CD4-positive, alpha-beta T cell (primary cell): ENCODE results near the gene CROT. TPM values are rescaled to one million over a fixed set of nuclear protein-coding genes. Genes with fewer than 3 reads are reported as not detected.

Experiments used
- ATAC-seq: fragments of 200-7000 bp; cut with Tn5 transposase; one replicate; pipeline ENCODE4 v1.10.0; 2022; ENCODE audit warnings: mild to moderate bottlenecking; ENCODE audit not compliant: poor library complexity
- CTCF ChIA-PET: fragments of 350-600 bp; sonication (Branson Sonifier 250); formaldehyde crosslinking; loops from one replicate; lab custom pipeline; 2021; ENCODE audit warnings: antibody characterized with exemption, inconsistent platforms; lab: Charles Lee
- POLR2A ChIA-PET: fragments of 350-600 bp; sonication (Branson Sonifier 250); formaldehyde crosslinking; loops from one replicate; lab custom pipeline; 2021; ENCODE audit warnings: antibody characterized with exemption, inconsistent platforms; lab: Charles Lee
- DNase-seq, 14 experiments: peaks; one replicate each; pipeline ENCODE4 v3.0.0-alpha.2; 2013 to 2020; ENCODE audit warnings: mixed read lengths in 2 of 14
- H3K27ac ChIP-seq, 2 donors: one replicate each; pipeline versions ENCODE4 v1.5.1 to v1.7.0; 2013; ENCODE audit warnings: low read length in 2 of 2, low read depth in 1 of 2, mild to moderate bottlenecking in 1 of 2
- H3K27me3 ChIP-seq, 2 experiments: 1 replicate in 1 of 2; 2 replicates in 1 of 2; pipeline versions ENCODE4 v1.6.1 to v1.7.0; 2013; ENCODE audit warnings: low read length in 2 of 2, control low read depth in 1 of 2, mild to moderate bottlenecking in 1 of 2, moderate library complexity in 1 of 2; ENCODE audit not compliant: insufficient read depth in 2 of 2, control insufficient read depth in 1 of 2
- H3K36me3 ChIP-seq: one replicate; pipeline ENCODE4 v1.6.1; 2013; ENCODE audit warnings: low read length, control low read depth; ENCODE audit not compliant: insufficient read depth
- H3K4me1 ChIP-seq: one replicate; pipeline ENCODE4 v1.6.1; 2013; ENCODE audit warnings: low read length, control low read depth; ENCODE audit not compliant: insufficient read depth
- H3K4me3 ChIP-seq: one replicate; pipeline ENCODE4 v1.5.1; 2013; ENCODE audit warnings: mild to moderate bottlenecking, low read length, moderate library complexity
- H3K9me3 ChIP-seq, 2 experiments: 1 replicate in 1 of 2; 2 replicates in 1 of 2; pipeline versions ENCODE4 v1.6.1 to v1.7.0; 2013; ENCODE audit warnings: low read length in 2 of 2, mild to moderate bottlenecking in 2 of 2, control low read depth in 1 of 2, moderate library complexity in 1 of 2; ENCODE audit not compliant: control insufficient read depth in 1 of 2, insufficient read depth in 1 of 2
- H3K27ac Mint-ChIP-seq: one replicate; pipeline ENCODE4 v1.8.0; 2020; ENCODE audit warnings: mixed read lengths
- H3K27me3 Mint-ChIP-seq: one replicate; pipeline ENCODE4 v1.8.0; 2021; ENCODE audit warnings: mixed read lengths
- H3K36me3 Mint-ChIP-seq: one replicate; pipeline ENCODE4 v1.8.0; 2021; ENCODE audit warnings: low read depth, mixed read lengths
- H3K4me1 Mint-ChIP-seq: one replicate; pipeline ENCODE4 v1.8.0; 2021; ENCODE audit warnings: low read depth, mixed read lengths
- H3K4me3 Mint-ChIP-seq: one replicate; pipeline ENCODE4 v1.8.0; 2020; ENCODE audit warnings: mild to moderate bottlenecking, mixed read lengths
- H3K9me3 Mint-ChIP-seq: one replicate; pipeline ENCODE4 v1.8.0; 2020; ENCODE audit warnings: mixed read lengths
- CTCF ChIP-seq: fragments of 200-600 bp; IDR thresholded peaks from one replicate; pipeline ENCODE4 v1.8.0; 2022; ENCODE audit warnings: antibody characterized with exemption, mild to moderate bottlenecking
- intact Hi-C, 2 experiments: fragments of 100-400 bp; cut with DNase I in 1 of 2; cut with micrococcal nuclease in 1 of 2; formaldehyde crosslinking; loops; one replicate each; pipeline versions ENCODE4 v1.15.1 to v1.9.0; 2023 to 2025; cut with DNase I, micrococcal nuclease
- total RNA-seq, 174 experiments: library from RNA in 2 of 174; stranded (reverse) in 2 of 174; gene quantifications; one replicate each; pipeline ENCODE4 v1.2.3 and lab custom pipeline; 2021 to 2026

Gene CROT
- total RNA-seq, 2 experiments from 2014 or later, result 8.5 to 8.6 TPM

GRCh38 chr7:87332321-87332720 is 13.1 kb upstream of the CROT start:
- Histone ChIP-seq H3K27me3 (no peaks in the 10 kb centered on the region), H3K9me3 (peaks cover 12 to 23% of the 10 kb centered on the region in 2 experiments), H3K4me3 (no peak overlapping the region), H3K4me1 (no peaks in the 10 kb centered on the region), H3K36me3 (peaks cover 30% of the 10 kb centered on the region), H3K27ac (no peak overlapping the region)
- Mint-ChIP-seq H3K27ac (no peak overlapping the region), H3K9me3 (peaks cover 13% of the 10 kb centered on the region), H3K4me3 (no peak overlapping the region), H3K36me3 (peaks cover 87% of the 10 kb centered on the region), H3K4me1 (no peaks in the 10 kb centered on the region), H3K27me3 (no peaks in the 10 kb centered on the region)
- CTCF ChIA-PET, result no interaction called here
- intact Hi-C loops, result no loop called here
- no peak for ATAC-seq
- no peak for DNase-seq
- POLR2A ChIA-PET, result no interaction called here
- TF ChIP-seq CTCF, result no peak

GRCh38 chr7:87336136-87336535 is 9.3 kb upstream of the CROT start:
- H3K4me3 Mint-ChIP-seq, result no peak overlapping the region
- H3K9me3 ChIP-seq, result no peaks in the 10 kb centered on the region
- H3K4me1 ChIP-seq, result peaks cover 2% of the 10 kb centered on the region
- TF ChIP-seq CTCF, result no peak
- no peaks in the 10 kb centered on the region for H3K9me3 Mint-ChIP-seq
- ATAC-seq (no peak), DNase-seq (no peak)
- CTCF ChIA-PET, result no interaction called here
- H3K27me3 ChIP-seq, result no peaks in the 10 kb centered on the region
- H3K27ac Mint-ChIP-seq, result no peak overlapping the region
- POLR2A ChIA-PET, result no interaction called here
- intact Hi-C loops, result no loop called here
- peaks cover 80% of the 10 kb centered on the region for H3K36me3 Mint-ChIP-seq
- peaks cover 3% of the 10 kb centered on the region for H3K4me1 Mint-ChIP-seq
- H3K36me3 ChIP-seq, result peaks cover 32% of the 10 kb centered on the region
- no peak overlapping the region for H3K4me3 ChIP-seq
- no peak overlapping the region for H3K27ac ChIP-seq
- H3K27me3 Mint-ChIP-seq, result no peaks in the 10 kb centered on the region

GRCh38 chr7:87337331-87337730 is 8.1 kb upstream of the CROT start:
- Histone ChIP-seq H3K27me3 (no peaks in the 10 kb centered on the region), H3K27ac (no peak overlapping the region), H3K4me1 (peaks cover 9% of the 10 kb centered on the region), H3K9me3 (no peaks in the 10 kb centered on the region), H3K4me3 (no peak overlapping the region), H3K36me3 (peaks cover 38% of the 10 kb centered on the region)
- TF ChIP-seq CTCF, result no peak
- peaks cover 11% of the 10 kb centered on the region for H3K4me1 Mint-ChIP-seq
- ATAC-seq (no peak), DNase-seq (no peak)
- no peak overlapping the region for H3K4me3 Mint-ChIP-seq
- no peak overlapping the region for H3K27ac Mint-ChIP-seq
- intact Hi-C loops, result no loop called here
- ChIA-PET CTCF (no interaction called here), POLR2A (no interaction called here)
- H3K9me3 Mint-ChIP-seq, result no peaks in the 10 kb centered on the region
- no peaks in the 10 kb centered on the region for H3K27me3 Mint-ChIP-seq
- peaks cover 76% of the 10 kb centered on the region for H3K36me3 Mint-ChIP-seq
